Fibroblast of skin of left biceps (primary cell): ENCODE results near the gene KCND3.
"Not testable (repeated sequence)": the region's sequence is repeated elsewhere in the genome, so short reads cannot be mapped to it uniquely, and the experiment has no call there.

ENCODE experiments used
- DNase-seq, 2 experiments: peaks; one replicate each; pipeline ENCODE4 v3.0.0-alpha.2; 2013; ENCODE audit warnings: low read depth in 2 of 2

Gene KCND3

DNA sequence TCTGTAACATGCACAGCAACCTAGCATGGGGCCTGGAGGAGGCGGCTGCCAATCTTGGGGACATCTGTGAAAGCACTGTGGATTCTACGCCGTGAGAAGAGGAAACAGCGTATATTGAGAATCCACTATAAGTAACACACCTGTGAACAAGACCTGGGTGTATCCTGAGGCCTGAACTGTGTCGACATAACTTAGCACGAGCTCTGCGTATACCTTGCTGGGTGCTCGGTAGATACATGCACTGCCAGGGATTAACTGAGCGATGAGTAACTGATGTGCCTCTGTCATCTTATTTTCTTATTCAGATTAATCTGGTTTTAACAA is 175.2 kb downstream of the KCND3 start:
- no peak for DNase-seq

GRCh38 chr1:111813440-111814304 is 175.8 kb downstream of the KCND3 start:
- DNase-seq, result no peak

GRCh38 chr1:111812306-111812705 is 177.2 kb downstream of the KCND3 start:
- DNase-seq, result no peak

GRCh38 chr1:111811891-111812290 is 177.6 kb downstream of the KCND3 start:
- DNase-seq, result no peak

DNA sequence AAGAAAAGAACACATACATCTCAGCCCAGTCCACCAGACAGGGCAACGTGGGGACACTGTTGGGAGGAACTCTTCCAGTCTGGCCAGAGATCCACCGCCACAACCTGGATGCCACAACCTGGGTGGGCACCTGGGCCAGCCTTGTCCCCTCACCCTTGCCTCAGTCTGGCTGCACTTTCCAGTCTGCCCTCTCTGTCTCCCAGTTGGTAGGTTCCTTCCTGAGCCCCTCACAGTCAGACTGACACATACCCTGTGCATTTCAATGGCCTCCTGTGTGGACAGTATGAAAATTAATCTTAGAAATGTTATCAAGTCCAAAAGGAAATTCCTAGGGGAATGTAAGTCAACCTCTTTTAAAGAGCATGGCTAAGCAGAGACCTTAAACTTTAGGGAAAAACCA is 184.2 kb downstream of the KCND3 start:
- DNase-seq, result no peak

GRCh38 chr1:111804776-111805175 is 184.7 kb downstream of the KCND3 start:
- DNase-seq, result no peak

DNA sequence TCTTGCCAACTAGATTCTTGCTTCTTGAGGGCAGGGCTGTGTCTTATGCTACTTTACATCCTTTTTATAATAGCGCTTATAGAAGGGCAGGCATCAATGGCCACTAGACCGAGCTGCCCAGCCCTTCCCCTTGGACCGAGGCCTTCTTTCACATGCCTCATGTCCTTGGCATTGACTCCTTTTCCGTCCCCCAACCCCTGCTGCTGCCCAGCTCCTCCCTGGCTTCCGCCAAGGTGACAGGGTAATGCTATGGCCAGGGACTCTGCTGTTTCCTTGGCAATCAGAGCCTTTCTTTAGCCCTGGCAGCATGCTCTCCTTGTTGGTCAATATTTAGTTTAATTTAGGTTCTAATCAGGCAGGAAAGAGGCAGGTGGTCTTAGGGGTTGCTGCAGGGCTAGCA is 185.5 kb downstream of the KCND3 start:
- no peak for DNase-seq

DNA sequence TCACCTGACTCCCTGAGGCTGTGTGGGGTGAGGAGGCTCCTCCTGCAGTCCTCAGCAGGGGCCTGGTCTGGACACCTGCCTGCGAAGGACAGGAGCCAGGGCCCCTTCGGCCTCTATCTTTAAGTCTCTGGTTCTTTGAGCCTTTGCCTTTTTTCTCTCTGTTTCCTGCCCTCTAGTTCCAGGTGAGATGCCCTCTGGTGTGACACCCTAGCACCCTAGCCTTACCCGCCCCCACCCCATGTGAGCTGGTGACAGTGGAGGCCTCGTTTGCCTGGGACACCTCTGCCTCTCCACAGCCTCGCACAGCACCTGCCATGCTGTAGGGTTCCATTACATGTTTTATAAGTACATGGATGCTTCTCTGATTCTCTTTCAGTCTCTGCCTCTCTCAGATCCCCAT is 186.5 kb downstream of the KCND3 start:
- no peak for DNase-seq

- DNase-seq, result no peak
Measured at GRCh38 chr1:111802110-111802509, 187.4 kb downstream of the KCND3 start.

DNA sequence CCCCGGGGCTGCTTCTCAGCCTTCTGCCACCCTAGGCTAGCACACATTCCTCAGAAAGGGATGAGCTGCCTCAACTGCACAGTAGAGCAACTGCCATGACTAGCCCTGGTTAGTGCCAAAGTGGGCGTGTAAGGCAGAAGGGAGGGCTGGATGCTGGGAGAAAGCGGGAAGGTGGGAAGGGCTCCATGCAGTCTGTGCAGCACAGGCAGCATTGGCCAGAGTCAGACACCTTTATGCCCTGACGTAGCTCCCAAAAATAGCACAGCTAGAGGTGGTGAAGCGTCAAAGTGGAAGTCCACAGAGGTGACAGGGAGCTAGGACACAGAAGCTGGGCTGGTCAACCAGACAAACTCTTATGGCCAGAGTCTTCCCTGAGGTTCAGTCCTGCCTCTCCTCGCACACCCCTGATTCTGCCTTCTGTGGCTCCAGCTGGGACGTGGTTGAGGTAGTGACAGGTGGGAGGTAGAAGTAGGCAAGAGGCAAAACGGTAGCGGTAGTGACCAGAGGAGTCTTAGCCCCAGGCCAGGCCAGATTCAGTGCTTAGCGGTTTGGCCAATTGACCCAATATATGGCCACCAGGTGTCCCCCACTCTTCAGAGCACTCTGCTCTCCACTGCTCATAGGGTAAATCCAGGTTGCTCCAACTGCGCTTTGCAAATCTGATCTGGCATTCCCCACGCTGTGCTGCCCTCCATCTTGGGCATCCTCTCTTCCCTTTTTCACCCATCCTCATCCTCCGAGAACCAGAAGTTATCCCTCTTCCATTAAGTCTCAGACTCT is 188.2 kb downstream of the KCND3 start:
- DNase-seq, result no peak

DNA sequence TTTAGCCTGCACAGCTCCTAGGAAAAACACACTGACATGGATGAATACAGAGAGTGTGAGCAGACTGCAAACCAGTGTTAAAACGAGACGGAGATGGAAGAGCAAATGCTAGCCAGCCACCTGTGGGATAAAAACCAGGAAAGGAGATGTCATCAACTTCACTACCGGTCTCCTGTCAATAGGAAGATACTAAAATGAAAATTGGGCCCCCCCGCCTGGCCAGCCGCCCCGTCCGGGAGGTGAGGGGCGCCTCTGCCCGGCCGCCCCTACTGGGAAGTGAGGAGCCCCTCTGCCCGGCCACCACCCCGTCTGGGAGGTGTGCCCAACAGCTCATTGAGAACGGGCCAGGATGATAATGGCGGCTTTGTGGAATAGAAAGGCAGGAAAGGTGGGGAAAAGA is 189.7 kb downstream of the KCND3 start:
- not testable (repeated sequence) for DNase-seq

DNA sequence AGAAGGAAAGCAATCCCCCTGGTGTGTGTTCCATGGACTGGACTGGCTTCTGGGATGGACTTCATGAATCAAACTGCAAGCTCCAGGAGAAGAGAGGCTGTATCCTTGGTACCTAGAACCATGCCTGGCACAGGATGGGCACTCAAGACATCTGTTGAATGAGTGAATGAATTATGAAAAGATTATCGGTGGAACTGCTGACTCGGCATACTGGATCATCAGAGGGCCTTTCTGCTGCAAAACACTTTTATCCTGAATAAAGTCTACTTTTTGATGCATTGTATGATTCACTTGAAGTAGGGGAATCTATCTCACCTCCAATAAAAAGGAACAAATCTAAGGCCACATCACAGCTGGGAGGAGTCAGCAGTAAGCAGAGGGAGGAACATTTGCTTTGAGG is 190.9 kb downstream of the KCND3 start:
- DNase-seq, result no peak

DNA sequence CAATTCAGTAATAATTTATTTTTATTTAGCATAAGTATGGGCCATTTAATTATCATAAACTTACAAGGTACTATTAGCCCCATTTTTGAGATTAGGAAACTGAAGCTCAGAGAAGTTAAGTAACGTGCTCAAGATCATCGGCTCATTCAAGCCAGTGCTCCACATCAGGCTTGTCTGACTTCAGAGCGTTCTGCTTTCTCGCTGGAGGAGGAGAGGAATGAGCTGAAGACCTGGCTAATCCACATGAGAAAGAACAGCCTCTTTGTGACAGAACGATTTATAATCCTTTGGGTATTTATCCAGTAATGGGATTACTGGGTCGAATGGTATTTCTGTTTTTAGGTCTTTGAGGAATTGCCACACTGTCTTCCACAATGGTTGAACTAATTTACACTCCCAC is 194.1 kb downstream of the KCND3 start:
- no peak for DNase-seq

- DNase-seq, result no peak
Measured at GRCh38 chr1:111793923-111794322, 195.5 kb downstream of the KCND3 start.

GRCh38 chr1:111792249-111792648 is 197.2 kb downstream of the KCND3 start:
- no peak for DNase-seq

- DNase-seq, result no peak
Measured at GRCh38 chr1:111791776-111792175, 197.7 kb downstream of the KCND3 start.

DNA sequence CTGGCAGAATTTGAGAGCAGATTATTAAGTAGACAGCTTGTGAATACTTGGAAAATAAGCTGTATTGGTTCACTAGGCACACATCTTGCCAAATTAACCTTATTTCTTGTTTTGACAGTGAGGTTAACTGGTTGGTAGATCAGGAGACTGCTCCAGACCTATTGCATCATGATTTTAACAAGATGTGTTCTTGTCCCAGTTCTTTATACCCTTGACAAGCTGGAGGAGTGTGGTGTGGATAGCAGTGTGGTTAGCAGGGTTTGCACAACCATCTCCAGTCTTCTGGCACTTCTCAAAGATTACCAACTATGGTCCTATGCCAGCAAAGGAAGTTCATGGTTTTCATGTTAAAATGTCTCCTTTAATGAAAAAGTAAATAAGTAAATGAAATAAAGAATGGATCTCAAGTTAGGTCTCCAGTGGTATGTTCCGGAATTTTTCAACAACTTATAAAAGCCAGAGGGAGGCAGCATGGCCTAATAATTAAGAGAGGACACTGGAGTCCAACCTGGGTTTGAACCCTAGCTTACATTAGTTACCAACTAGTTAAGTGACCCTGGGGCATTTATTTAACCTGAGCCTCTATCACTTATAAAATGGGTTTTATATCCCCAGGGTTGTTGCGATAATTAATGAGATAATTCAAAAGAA is 199.7 kb downstream of the KCND3 start:
- DNase-seq, result peak; percentile 27 to 40

- DNase-seq, result peak; percentile 14 to 17
Measured at GRCh38 chr1:111789142-111789541, 200.3 kb downstream of the KCND3 start.

DNA sequence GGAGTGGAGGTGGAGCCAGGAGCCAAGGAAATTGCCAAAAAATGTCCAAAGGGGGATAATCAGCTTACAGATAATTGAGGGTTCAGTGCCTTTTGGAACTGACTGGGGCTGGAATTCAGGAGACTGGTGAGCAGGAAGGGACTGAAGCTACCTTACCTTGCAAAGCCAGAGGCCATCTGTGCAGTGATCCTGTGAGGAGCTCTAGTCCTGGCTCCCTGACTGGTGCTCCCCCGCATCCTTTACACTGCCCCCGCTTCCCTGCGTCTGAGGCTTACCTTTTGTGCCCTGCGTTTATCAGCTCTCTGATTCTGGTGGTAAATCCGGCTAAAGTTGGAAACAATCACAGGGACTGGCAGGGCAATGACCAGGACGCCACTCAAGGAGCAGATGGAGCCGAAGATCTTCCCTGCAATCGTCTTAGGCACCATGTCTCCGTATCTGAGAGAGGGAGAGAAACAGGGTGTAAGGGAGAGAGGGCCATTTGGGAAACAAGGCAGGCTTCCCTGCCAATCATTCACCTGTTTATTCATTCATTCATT is 202.7 kb downstream of the KCND3 start:
- no peak for DNase-seq

DNA sequence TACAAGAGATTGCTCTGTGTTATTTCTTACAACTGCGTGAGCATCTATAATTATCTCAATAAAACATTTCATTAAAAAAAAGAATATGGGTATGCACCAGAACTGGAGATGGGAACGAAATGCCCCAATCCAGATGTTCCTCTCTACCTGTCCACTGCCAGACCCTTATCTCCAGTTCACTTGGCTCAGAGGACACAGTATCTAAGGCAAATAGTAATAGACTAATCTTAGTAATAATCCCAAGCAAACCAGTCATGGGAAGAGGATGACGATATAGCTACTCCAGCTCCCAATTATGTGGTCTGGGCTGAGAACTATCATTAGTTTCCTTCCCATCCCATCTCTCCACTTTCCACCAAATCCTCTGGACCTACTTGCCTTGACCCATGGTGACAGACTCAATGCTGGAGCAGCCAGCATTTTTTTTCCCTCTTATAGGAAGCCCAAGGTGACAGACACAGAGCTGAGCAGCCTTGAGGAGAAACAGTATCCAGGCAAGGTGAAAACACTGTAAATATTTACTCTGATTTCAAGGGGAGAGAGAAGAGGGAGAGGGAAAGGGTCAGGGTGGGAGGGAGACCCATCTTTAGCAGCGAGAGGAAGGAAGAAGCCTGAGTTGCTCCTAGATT is 205.1 kb downstream of the KCND3 start:
- no peak for DNase-seq

- DNase-seq, result no peak
Measured at GRCh38 chr1:111779546-111779945, 209.9 kb downstream of the KCND3 start.

DNA sequence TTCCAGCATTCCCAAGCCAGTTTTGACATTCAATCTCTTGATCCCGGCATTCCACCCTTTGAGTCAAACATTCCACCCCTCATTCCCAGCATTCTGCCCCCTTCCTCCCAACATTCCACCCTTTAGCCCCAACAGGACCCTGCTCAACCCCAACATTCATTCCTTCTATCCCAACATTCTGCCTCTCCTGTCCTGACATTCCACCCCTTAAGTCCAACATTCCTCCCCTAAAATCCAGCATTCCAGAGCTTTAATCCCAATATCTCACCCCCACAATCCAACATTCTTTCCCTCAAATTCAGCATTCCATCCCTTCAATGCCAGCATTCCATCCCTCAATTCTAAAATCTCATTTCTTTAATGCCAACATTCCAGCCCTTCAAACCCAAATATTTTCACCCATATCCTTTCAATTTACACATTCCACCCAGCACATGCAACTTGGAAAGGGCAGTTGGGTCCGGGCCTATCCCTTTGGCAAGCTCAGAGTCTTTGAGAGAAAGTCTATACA is 210.9 kb downstream of the KCND3 start:
- DNase-seq, result peak; percentile 82 to 83
